GM21723 (cell line): ENCODE results near the gene TNKS1BP1.

Source experiments
- ATAC-seq: cut with Tn5 transposase; IDR thresholded peaks from one replicate; pipeline ENCODE4 v1.9.1; 2021; ENCODE audit warnings: mild to moderate bottlenecking, moderate library complexity; ENCODE audit not compliant: unreplicated experiment

The TNKS1BP1 gene

GRCh38 chr11:57313071-57313787, 11.5 kb downstream of the TNKS1BP1 start:
- ATAC-seq, result no peak

GRCh38 chr11:57312511-57313021, 12.2 kb downstream of the TNKS1BP1 start:
- ATAC-seq, result no peak

GRCh38 chr11:57311109-57311936, 13.4 kb downstream of the TNKS1BP1 start:
- ATAC-seq, result peak; percentile 97

- ATAC-seq, result no peak
These were observed 14.1 kb downstream of the TNKS1BP1 start for GRCh38 chr11:57310630-57311086.

GRCh38 chr11:57310091-57310490, 14.7 kb downstream of the TNKS1BP1 start:
- ATAC-seq, result no peak

GRCh38 chr11:57309106-57310059, 15.4 kb downstream of the TNKS1BP1 start:
- ATAC-seq, result no peak

GRCh38 chr11:57308426-57309060, 16.2 kb downstream of the TNKS1BP1 start:
- no peak for ATAC-seq

GRCh38 chr11:57307666-57308270, 17.0 kb downstream of the TNKS1BP1 start:
- ATAC-seq, result no peak

GRCh38 chr11:57306940-57307565, 17.7 kb downstream of the TNKS1BP1 start:
- no peak for ATAC-seq

- ATAC-seq, result no peak
These were observed 18.4 kb downstream of the TNKS1BP1 start for GRCh38 chr11:57306161-57306876.

- no peak for ATAC-seq
These were observed 19.2 kb downstream of the TNKS1BP1 start for GRCh38 chr11:57305523-57305922.

GRCh38 chr11:57303990-57304579, 20.7 kb downstream of the TNKS1BP1 start:
- no peak for ATAC-seq

- ATAC-seq, result no peak
These were observed 21.3 kb downstream of the TNKS1BP1 start for GRCh38 chr11:57303280-57303989.

GRCh38 chr11:57302489-57302888, 22.3 kb downstream of the TNKS1BP1 start:
- ATAC-seq, result no peak

- no peak for ATAC-seq
These were observed 22.9 kb downstream of the TNKS1BP1 start for GRCh38 chr11:57301711-57302423.

GRCh38 chr11:57300785-57301184, 24.0 kb downstream of the TNKS1BP1 start:
- no peak for ATAC-seq

GRCh38 chr11:57299150-57299737, 25.5 kb downstream of the TNKS1BP1 start:
- ATAC-seq, result no peak
